GM10266 (cell line): ENCODE measurements around the gene GRB14.
"Not testable (repeated sequence)": the region's sequence is repeated elsewhere in the genome, so short reads cannot be mapped to it uniquely, and the experiment has no call there.

ENCODE experiments used
- DNase-seq: peaks from one replicate; pipeline ENCODE4 v3.0.0; 2012; ENCODE audit errors: extremely low spot score
- CTCF ChIP-seq: IDR thresholded peaks from 2 replicates; pipeline ENCODE4 v1.5.1; 2012; ENCODE audit warnings: mild to moderate bottlenecking, low read depth; ENCODE audit not compliant: control insufficient read depth, insufficient read depth; ENCODE audit errors: missing control alignments

GRB14 gene

GRCh38 chr2:164561416-164561815, 59.9 kb downstream of the GRB14 start:
- TF ChIP-seq CTCF = no peak
- DNase-seq = no peak

GRCh38 chr2:164560902-164561301, 60.4 kb downstream of the GRB14 start:
- TF ChIP-seq CTCF = no peak
- DNase-seq = no peak

- DNase-seq = peak; percentile 15
- TF ChIP-seq CTCF = peak; percentile 46
Observed at GRCh38 chr2:164560181-164560792, 61.0 kb downstream of the GRB14 start.

- DNase-seq = no peak
- no peak for TF ChIP-seq CTCF
Observed at GRCh38 chr2:164558450-164558849, 62.8 kb downstream of the GRB14 start.

- no peak for DNase-seq
- no peak for TF ChIP-seq CTCF
Observed at GRCh38 chr2:164554487-164554886, 66.8 kb downstream of the GRB14 start.

- DNase-seq = no peak
- TF ChIP-seq CTCF = no peak
Observed at GRCh38 chr2:164551519-164551918, 69.8 kb downstream of the GRB14 start.

- DNase-seq = not testable (repeated sequence)
Observed at GRCh38 chr2:164549705-164550104, 71.6 kb downstream of the GRB14 start.

GRCh38 chr2:164545484-164545883, 75.8 kb downstream of the GRB14 start:
- DNase-seq = no peak
- TF ChIP-seq CTCF = no peak
